ENCODE results near the gene LDLRAD4. TPM values are rescaled to one million over a fixed set of nuclear protein-coding genes. Genes with fewer than 3 reads are reported as not detected.

Gene LDLRAD4
- polyA plus RNA-seq, 1 of the 3 experiments (the other 2 are of a cell fraction): 0.16 TPM

- TF ChIP-seq REST (IDR thresholded peaks at IDR 0.05; ENCODE audit: low read depth, low read length) (no peak), RFX5 (IDR thresholded peaks at IDR 0.05; ENCODE audit: low read length) (no peak), MEF2A (IDR thresholded peaks at IDR 0.05; ENCODE audit: borderline replicate concordance, low read depth) (no peak), USF2 (IDR thresholded peaks at IDR 0.05; ENCODE audit: borderline replicate concordance, low read depth, low read length) (no peak), TEAD4 (IDR thresholded peaks at IDR 0.05; ENCODE audit: borderline replicate concordance, insufficient read depth) (no peak), YY1 (IDR thresholded peaks at IDR 0.05; ENCODE audit: low read depth) (no peak), IRF3 (IDR thresholded peaks at IDR 0.05; ENCODE audit: low read depth, low read length) (no peak), JUND (IDR thresholded peaks at IDR 0.05) (no peak), EP300 (IDR thresholded peaks at IDR 0.05; ENCODE audit: borderline replicate concordance in 1 of 2, low read depth in 1 of 2, low read length in 1 of 2) (no peak)
- ChIA-PET POLR2A (interaction anchor here (0.7 kb wide), 1 partner anchor 23 kb away, joined by 3 read pairs; no protein-coding TSS in a partner anchor), CTCF (no interaction called here)
- Histone ChIP-seq H3K36me3 (replicated peaks in 1 of 2; ENCODE audit: control insufficient read depth in 1 of 2, insufficient read depth in 2 of 2, low read length in 1 of 2) (no peaks in the 10 kb centered on the region), H3K9ac (no peak overlapping the region), H4K20me1 (ENCODE audit: insufficient read depth) (no peaks in the 10 kb centered on the region), H3K9me3 (no peaks in the 10 kb centered on the region), H3K27ac (ENCODE audit: low read depth in 2 of 2, low read length in 1 of 2) (peak overlapping the region in 1 of 2 experiments; percentile 68; a peak in 2 of 4 replicates), H3K27me3 (ENCODE audit: insufficient read depth) (no peaks in the 10 kb centered on the region), H3K79me2 (ENCODE audit: insufficient read depth) (no peaks in the 10 kb centered on the region), H2AFZ (ENCODE audit: low read depth) (no peak overlapping the region), H3K9me2 (no peaks in the 10 kb centered on the region), H3K4me2 (no peak overlapping the region), H3F3A (replicated peaks; ENCODE audit: insufficient read depth) (no peaks in the 10 kb centered on the region), H3K4me1 (ENCODE audit: control insufficient read depth in 1 of 2, insufficient read depth in 2 of 2, low read depth in 1 of 2, low read length in 1 of 2) (peaks cover 0 to 31% of the 10 kb centered on the region in 2 experiments; a peak in 2 of 4 replicates), H3K4me3 (ENCODE audit: low read depth in 2 of 2, low read length in 1 of 2) (no peak overlapping the region)
- DNase-seq: no peak
- 63% methylated on average over 9 of the region's 17 CpGs for WGBS (ENCODE audit: low lambda C conversion rate)
Measured at GRCh38 chr18:13471971-13472628, 253.5 kb downstream of the LDLRAD4 start.

GRCh38 chr18:13473751-13474150, 255.2 kb downstream of the LDLRAD4 start:
- CTCF ChIA-PET: no interaction called here
- no peak for TF ChIP-seq MAX (IDR thresholded peaks at IDR 0.05; ENCODE audit: low read depth)
- no peak for TF ChIP-seq FOXM1 (IDR thresholded peaks at IDR 0.05; ENCODE audit: low read depth)
- TF ChIP-seq ELF1 (IDR thresholded peaks at IDR 0.05): no peak
- TF ChIP-seq NRF1 (IDR thresholded peaks at IDR 0.05; ENCODE audit: low read depth, low read length): no peak
- no peak for TF ChIP-seq MXI1 (IDR thresholded peaks at IDR 0.05; ENCODE audit: low read depth, low read length)
- no peak for TF ChIP-seq PBX3 (IDR thresholded peaks at IDR 0.05)
- TF ChIP-seq CTCF (IDR thresholded peaks at IDR 0.05): no peak
- no peak for TF ChIP-seq USF1 (IDR thresholded peaks at IDR 0.05; ENCODE audit: borderline replicate concordance, low read depth)
- TF ChIP-seq FOXJ3 (CRISPR knock-in tag; IDR thresholded peaks at IDR 0.05): no peak

More at GRCh38 chr18:13473751-13474150, 255.2 kb downstream of the LDLRAD4 start:
- H3K4me1 ChIP-seq (ENCODE audit: control insufficient read depth in 1 of 2, insufficient read depth in 2 of 2, low read depth in 1 of 2, low read length in 1 of 2): peaks cover 0 to 31% of the 10 kb centered on the region in 2 experiments; a peak in 2 of 4 replicates
- H3K27me3 ChIP-seq (ENCODE audit: insufficient read depth): no peaks in the 10 kb centered on the region
- H2AFZ ChIP-seq (ENCODE audit: low read depth): no peak overlapping the region
- no peak overlapping the region for H3K4me2 ChIP-seq
- H3K9me2 ChIP-seq: no peaks in the 10 kb centered on the region
- H3K36me3 ChIP-seq (replicated peaks in 1 of 2; ENCODE audit: control insufficient read depth in 1 of 2, insufficient read depth in 2 of 2, low read length in 1 of 2): no peaks in the 10 kb centered on the region
- no peaks in the 10 kb centered on the region for H4K20me1 ChIP-seq (ENCODE audit: insufficient read depth)
- no peak overlapping the region for H3K4me3 ChIP-seq (ENCODE audit: low read depth in 2 of 2, low read length in 1 of 2)
- POLR2A ChIA-PET: no interaction called here
- no peaks in the 10 kb centered on the region for H3F3A ChIP-seq (replicated peaks; ENCODE audit: insufficient read depth)
- no peaks in the 10 kb centered on the region for H3K9me3 ChIP-seq
- no peaks in the 10 kb centered on the region for H3K79me2 ChIP-seq (ENCODE audit: insufficient read depth)
- DNase-seq: no peak
- WGBS (ENCODE audit: low lambda C conversion rate): 81% methylated on average over 6 of the region's 6 CpGs
- H3K9ac ChIP-seq: no peak overlapping the region
- no peak overlapping the region for H3K27ac ChIP-seq (ENCODE audit: low read depth in 2 of 2, low read length in 1 of 2)

Data from SK-N-SH (cell line).